Activated T-helper 1 cell treated with Interleukin-2 at 50 U/mL for 16 hours (primary cell): Measurements from ENCODE around the gene EPC1.
"Not testable (repeated sequence)": the region's sequence is repeated elsewhere in the genome, so short reads cannot be mapped to it uniquely, and the experiment has no call there.

Experiments
- DNase-seq: peaks from one replicate; pipeline ENCODE4 v3.0.0-alpha.2; 2020; ENCODE audit warnings: low read depth

Gene EPC1

DNA sequence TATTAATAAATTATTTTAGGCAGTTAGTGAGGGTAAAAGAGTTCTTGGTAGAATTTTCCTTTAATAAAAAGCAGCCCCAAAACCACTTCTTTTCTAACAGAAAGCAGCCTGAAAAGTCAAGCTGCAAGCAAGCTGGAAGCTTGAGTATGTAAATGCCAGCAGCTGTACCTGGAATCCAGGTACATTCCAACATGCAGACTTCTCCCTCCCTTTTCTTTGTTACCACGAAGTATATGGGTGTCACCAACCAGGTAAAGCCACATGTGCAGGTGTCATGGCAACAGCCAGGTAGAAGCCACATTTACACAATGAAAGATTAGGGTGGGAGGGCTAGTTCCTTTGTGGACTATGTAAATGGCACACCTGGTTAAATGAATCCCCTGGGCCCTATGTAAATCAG lies 114.6 kb downstream of the EPC1 start:
- no peak for DNase-seq

GRCh38 chr10:32229788-32230187 lies 117.2 kb downstream of the EPC1 start:
- not testable (repeated sequence) for DNase-seq

- no peak for DNase-seq
These were observed 117.8 kb downstream of the EPC1 start for GRCh38 chr10:32229170-32229569.

DNA sequence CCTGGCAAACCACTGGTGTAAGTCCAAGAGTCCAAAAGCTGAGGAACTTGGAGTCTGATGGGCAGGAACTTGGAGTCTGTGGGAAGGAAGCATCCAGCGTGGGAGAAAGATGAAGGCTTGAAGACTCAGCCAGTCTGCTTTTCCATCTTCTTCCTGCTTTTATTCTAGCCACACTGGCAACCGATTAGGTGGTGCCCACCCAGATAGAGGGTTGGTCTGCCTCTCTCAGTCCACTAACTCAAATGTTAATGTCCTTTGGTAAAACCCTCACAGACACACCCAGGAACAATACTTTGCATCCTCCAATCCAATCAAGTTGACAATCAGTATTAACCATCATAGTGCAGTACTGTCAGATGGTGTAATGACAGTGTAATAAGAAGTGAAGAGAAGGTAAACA lies 119.2 kb downstream of the EPC1 start:
- no peak for DNase-seq

- DNase-seq, result no peak
These were observed 120.3 kb downstream of the EPC1 start for GRCh38 chr10:32226624-32227023.

DNA sequence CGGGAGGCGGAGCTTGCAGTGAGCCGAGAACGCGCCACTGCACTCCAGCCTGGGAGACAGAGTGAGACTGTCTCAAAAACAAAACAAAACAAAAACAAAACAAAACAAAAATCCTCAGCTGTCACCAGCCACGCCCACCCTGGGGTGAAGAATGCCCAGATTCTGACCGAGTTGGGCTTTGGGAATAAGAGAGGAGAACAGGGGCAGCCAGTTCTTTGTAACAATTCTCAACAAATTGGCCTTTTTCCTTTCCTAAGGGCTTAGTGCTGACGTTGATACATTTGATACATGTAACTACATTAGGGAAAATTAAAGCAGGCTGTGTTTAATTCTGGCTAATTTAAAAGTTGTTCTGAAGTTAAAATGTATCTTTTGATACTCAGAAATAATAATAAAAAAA lies 121.0 kb downstream of the EPC1 start:
- no peak for DNase-seq

DNA sequence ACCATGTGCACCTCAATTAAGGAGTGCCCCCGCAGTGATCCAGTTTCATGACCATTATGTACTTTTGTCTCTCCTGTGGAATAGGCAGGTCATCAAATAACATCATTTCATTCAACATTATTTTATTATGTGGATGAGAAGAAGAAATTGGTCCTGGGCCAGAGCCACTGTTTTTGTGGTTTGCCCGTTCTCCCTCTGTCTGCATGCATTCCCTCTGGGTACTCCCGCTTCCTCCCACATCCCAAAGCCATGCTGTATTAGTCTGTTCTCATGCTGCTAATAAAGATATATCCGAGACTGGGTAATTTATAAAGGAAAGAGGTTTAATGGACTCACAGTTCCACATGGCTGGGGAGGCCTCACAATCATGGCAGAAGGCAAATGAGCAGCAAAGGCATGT lies 124.6 kb downstream of the EPC1 start:
- not testable (repeated sequence) for DNase-seq

DNA sequence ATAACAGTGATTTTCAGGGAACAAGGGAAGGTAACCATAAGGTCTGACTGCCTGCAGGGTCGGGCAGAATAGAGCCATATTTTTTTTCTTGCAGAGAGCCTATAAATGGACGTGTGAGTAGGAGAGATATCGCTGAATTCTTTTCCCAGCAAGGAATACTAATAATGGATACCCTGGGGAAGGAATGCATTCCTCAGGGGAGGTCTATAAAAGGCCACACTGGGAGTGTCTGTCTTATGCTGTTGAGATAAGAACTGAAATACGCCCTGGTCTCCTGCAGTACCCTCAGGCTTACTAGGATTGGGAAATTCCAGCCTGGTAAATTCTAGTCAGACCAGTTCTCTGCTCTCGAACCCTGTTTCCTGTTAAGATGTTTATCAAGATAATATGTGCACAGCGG lies 127.8 kb downstream of the EPC1 start:
- not testable (repeated sequence) for DNase-seq

DNA sequence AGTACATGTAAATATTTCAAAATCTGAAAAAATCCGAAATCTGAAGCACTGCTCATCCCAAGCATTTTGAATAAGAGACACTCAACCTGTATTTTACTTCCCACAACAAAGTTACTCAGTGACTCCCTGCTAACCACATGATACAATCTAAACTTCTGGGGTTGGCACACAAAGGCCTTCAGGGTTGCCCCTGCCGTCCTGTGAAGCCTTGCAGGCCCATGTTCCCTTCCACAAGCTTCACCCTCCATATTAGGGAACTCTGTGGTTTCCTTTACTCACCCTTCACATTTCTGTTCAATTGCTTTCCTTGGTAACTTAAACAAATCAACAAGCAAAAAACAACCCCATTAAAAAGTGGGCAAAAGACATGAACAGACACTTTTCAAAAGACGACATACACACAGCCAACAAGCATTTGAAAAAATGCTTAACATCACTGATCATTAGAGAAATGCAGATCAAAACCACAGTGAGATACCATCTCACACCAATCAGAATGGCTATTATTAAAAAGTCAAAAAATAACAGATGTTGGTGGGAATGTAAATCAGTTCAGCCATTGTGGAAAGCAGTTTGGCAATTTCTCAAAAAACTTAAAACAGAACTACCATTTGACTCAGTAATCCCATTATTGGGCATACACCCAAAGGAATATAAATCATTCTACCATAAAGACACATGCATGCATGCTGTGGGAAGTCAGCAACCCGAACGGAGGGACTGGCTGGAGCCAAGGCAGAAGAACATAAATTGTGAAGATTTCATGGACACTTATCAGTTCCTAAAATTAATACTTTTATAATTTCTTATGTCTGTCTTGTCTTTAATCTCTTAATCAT lies 128.5 kb downstream of the EPC1 start:
- not testable (repeated sequence) for DNase-seq
